Lower leg skin (tissue), 3 donors: Measurements from ENCODE around the gene IL11.

ENCODE experiments used
- CTCF ChIP-seq, 3 donors: fragments of 450-650 bp; IDR thresholded peaks; one replicate each; pipeline ENCODE4 v1.5.1; 2016; ENCODE audit warnings: antibody characterized with exemption in 3 of 3, mild to moderate bottlenecking in 3 of 3, moderate library complexity in 2 of 3
- POLR2A ChIP-seq, 2 donors: fragments of 450-650 bp; IDR thresholded peaks; one replicate each; pipeline ENCODE4 v1.6.1; 2016 to 2017; ENCODE audit warnings: antibody characterized with exemption in 2 of 2, mild to moderate bottlenecking in 1 of 2, moderate library complexity in 1 of 2

GRCh38 chr19:55350620-55351315, 19.5 kb downstream of the IL11 start:
- TF ChIP-seq CTCF (IDR thresholded peaks at IDR 0.05) (no peak), POLR2A (IDR thresholded peaks at IDR 0.05) (no peak)
